ENCODE measurements around the gene STAB2.

STAB2 gene

GRCh38 chr12:103751171-103751570, 164.1 kb downstream of the STAB2 start:
- no peak for DNase-seq

- DNase-seq = no peak
These were observed 164.5 kb downstream of the STAB2 start for GRCh38 chr12:103751600-103751999.

- DNase-seq = no peak
These were observed 168.4 kb downstream of the STAB2 start for GRCh38 chr12:103755425-103755824.

DNA sequence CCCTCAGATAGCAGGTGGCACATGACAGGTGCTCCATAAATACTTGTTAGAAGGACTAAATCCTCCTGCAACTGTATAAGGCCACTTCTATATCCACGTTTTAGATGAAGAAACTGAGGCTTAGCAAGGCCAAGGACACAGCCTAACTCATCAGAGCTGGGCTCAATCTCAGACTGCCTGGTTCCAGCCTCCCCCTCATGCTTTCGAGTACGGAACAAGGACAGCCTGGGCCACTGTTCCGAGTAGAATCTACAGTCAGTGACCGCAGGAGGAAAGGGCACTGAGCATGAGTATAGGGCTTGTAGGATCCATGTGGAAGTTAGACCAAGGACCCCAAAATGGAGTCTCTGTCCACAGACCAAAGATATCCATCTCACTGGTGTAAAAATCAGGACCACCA, 169.4 kb downstream of the STAB2 start:
- DNase-seq = no peak

- no peak for DNase-seq
These were observed 170.2 kb downstream of the STAB2 start for GRCh38 chr12:103757248-103757647.

DNA sequence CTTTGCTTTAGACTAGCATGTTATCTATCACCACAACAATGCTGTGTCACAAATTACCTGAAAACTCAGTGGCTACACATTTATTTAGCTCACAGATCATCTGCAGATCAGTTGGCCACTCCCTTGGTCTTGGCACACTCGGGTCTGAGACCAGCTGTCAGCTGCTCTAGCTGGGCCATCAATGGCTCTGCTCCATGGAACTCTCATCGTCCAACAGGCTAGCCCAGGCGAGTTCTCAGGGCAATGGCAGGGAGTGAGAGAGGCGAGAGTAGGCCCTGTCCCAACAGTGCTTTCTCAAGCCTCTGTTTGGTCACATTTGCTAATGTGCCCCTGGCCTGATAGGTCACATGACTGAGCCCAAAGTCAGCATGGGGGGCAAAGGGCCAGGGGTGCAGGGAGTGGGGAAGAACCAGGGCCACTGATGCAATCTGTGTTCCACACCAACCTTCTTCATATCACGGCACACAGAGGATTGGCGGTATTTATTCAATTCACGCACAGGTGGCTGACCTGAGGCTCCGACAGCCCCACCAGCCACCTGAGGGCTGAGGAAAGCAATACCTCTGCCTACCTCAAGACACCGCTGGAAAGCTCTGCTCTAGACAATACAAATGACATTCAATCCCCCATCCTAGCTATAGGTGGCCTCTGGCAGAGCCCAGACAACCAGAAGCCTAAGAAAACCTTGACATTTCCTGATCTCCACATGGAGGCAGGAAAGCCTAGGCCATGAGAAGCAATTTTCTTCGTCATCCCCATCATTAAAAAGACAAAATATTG, 171.4 kb downstream of the STAB2 start:
- DNase-seq = no peak

DNA sequence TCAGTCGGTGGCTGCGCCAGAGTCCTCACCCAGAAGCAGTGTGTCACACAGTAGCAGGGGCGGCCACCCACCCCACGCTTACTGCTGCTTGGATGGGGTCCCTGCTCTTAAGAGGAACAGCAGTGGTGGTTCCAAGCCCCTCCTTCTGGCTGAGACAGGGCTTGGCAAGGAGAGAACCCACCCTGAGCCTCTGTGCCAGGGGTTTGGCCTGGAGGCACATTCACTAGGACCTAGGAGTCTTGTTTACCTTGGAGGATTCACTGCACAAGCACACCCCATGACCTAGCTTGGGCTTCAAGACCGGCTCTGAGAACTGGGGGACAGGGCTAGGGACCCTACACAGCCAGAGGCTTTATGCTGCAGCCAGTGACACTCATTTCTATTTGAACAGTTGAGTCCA, 175.4 kb downstream of the STAB2 start:
- no peak for DNase-seq

GRCh38 chr12:103765322-103765721, 178.2 kb downstream of the STAB2 start:
- no peak for DNase-seq

- DNase-seq = no peak
These were observed 179.0 kb downstream of the STAB2 start for GRCh38 chr12:103766028-103766427.

DNA sequence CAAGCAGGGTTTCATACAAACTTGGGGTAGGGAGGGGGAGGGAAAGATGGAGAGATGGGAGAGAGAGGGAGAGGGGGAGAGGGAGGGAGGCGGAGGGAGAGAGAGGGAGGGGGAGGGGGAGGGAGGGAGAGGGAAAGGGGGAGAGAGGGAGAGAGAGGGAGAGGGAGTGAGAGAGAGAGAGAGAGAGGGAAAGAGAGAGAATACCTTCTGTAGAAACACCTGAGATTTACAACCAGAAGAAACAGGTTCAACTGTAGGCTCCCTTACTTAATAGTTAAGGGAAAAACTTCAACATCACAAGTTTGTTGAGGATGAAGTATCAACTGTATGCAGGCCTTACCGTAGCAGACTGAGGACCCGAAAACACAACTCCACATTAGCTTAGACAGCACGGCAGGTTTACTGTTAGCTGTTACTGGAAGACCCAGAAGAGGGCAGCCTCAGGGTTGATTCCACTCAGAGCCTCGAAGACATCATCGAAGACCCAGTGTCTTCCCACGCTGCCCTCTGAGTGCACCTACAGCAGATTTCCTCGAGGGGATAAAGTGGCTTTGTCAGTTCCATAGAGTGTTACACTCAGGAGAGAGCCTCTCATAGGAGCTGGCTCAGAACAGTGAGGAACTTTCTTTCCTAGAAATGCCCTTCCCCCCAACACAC, 181.5 kb downstream of the STAB2 start:
- no peak for DNase-seq

DNA sequence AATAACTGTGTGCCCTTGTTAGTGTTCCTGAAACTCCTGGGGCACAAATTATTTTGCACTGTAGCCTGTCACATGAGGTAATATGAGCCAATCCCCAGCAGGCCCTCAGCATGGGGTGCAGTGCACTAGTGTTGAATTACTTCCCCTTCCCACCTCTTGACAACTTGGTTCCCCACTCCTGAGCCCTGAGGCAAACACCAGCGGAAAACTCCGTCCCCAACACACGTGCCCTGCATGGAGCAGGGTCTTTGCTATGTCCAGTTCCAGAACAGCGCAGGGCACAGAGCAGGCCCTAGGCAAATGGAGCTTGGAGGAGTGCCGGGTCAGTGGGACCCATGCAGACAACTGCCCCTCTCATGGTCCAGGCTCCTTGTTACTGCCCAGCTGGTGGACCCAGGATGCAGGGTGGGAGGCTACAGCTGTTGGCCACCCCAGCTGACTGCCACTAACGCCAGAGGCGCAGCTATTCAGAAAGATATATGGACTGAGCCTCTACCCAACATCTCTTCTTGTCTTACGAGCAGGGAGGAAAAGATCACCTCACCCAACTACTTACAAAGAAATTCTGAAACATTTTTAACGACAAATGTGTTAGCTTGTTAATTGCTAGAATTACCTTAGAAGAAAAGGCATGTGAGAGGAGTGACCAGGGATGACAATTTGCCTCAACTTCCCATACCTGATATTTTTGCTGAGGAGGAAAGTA, 182.3 kb downstream of the STAB2 start:
- no peak for DNase-seq

DNA sequence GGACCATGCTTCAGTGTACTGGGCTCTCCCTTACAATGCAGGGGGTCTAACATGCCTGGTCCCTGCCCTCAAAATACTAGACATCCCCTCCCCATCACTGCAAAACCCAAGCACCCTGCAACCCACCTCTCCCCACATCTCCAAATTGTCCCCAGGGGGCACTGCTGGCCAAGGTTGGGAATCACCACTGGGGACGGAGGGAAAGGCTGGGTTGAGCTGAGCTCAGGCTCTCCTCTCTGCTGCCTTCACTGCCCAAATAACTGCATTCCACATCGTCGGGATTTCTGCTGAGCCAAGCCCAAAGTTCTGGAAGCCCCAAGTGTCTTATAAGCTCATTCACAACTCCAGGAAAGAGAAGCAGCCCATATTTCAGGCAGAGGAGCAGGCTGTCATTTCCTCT, 184.4 kb downstream of the STAB2 start:
- DNase-seq = no peak

- no peak for DNase-seq
These were observed 185.5 kb downstream of the STAB2 start for GRCh38 chr12:103772367-103773108.

GRCh38 chr12:103773109-103773910, 186.2 kb downstream of the STAB2 start:
- no peak for DNase-seq

GRCh38 chr12:103774977-103775560, 188.0 kb downstream of the STAB2 start:
- DNase-seq = no peak

DNA sequence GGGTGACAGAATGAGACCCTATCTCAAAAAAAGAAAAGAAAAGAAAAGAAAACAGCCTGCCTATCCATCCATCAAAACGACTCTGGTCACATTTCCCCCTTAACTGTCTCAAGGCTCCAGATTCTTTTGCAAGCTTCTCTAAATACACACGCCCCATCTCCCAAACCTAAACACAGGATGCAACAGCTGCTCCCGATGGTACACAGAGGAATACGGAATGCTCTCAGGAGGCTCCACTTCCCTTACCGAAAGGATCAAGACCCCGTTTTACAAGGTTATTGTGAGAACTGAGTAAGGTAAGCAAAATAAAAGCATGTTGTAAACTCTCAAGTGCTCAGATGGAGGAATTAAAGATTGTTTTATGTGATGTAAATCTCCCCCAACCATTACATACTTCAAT, 191.7 kb downstream of the STAB2 start:
- no peak for DNase-seq

DNA sequence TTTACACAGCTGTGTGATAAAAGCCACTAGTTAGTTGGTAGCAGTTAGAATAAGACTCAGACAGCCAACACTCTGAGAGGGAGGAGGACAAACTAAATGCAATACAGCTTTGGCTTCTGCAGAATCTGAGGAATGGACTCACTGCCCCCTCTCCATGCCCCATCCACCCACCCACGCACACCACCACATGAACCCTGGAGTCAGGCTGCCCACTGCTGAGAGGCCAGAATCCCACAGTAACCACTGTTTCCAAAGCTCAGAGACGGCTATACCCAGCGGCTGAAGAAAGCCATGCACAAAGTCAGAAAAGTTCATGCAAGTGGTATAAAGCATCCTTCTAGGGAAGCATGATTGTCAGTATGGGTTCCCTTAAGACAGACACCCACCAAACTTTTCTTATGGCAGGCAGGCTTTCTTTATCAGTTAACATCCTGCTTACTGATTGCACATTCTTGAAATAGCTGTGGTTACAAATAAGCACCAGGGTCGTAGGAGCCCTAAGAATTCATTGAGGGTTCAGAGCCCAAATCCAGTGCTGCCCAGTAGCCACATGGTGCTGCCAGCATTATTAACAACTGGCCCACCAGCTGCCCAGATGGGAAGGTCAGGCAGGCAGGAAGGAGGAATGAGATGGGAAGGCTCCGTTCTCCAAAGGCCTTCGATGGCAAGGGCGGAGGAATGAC, 192.5 kb downstream of the STAB2 start:
- no peak for DNase-seq

- DNase-seq = no peak
These were observed 193.0 kb downstream of the STAB2 start for GRCh38 chr12:103780093-103780440.

DNA sequence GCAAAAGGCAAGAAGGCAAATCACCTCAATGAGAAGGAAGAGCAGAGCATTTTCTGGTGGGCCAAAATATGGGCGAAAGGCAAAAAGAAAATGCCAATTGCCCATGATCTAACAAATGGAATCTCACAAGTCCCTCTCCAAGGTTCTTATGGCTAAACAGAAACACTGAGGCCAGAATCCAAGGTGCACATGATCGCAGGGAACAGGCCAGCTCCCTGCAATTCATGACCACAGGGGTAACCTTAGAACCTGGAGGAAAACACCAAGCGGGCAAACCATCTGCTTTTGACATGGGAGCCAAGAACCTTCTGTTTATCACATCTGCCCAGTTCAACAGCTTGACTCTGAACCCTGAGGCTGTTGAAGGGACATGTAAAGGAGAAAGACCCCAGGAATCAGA, 193.9 kb downstream of the STAB2 start:
- DNase-seq = no peak

GRCh38 chr12:103782399-103782798, 195.3 kb downstream of the STAB2 start:
- DNase-seq = no peak

Data from activated CD4-positive, alpha-beta T cell treated with anti-CD3 and anti-CD28 coated beads, Interleukin-2, amount 50 U/mL, for 1 hour (primary cell).